Tibial nerve (tissue), 3 donors: ENCODE data around the gene LCLAT1.

Source experiments
- POLR2A ChIP-seq, 2 donors: fragments of 450-650 bp; IDR thresholded peaks; one replicate each; pipeline ENCODE4 v1.6.1; 2017; ENCODE audit warnings: antibody characterized with exemption in 2 of 2, mild to moderate bottlenecking in 2 of 2, moderate library complexity in 2 of 2
- TF ChIP-seq, protein P1 (sequence below), 5 experiments: fragments of 200-600 bp in 3 of 5; fragments of 450-650 bp in 2 of 5; sonication (generic) in 3 of 5; IDR thresholded peaks; one replicate each; pipeline ENCODE4 v1.5.1; 2016 to 2019; ENCODE audit warnings: antibody characterized with exemption in 5 of 5, mild to moderate bottlenecking in 3 of 5, moderate library complexity in 2 of 5

GRCh38 chr2:30443081-30443480, 4.0 kb upstream of the LCLAT1 start:
- TF ChIP-seq POLR2A (IDR thresholded peaks at IDR 0.05) = no peak
- TF ChIP-seq, protein P1, sequence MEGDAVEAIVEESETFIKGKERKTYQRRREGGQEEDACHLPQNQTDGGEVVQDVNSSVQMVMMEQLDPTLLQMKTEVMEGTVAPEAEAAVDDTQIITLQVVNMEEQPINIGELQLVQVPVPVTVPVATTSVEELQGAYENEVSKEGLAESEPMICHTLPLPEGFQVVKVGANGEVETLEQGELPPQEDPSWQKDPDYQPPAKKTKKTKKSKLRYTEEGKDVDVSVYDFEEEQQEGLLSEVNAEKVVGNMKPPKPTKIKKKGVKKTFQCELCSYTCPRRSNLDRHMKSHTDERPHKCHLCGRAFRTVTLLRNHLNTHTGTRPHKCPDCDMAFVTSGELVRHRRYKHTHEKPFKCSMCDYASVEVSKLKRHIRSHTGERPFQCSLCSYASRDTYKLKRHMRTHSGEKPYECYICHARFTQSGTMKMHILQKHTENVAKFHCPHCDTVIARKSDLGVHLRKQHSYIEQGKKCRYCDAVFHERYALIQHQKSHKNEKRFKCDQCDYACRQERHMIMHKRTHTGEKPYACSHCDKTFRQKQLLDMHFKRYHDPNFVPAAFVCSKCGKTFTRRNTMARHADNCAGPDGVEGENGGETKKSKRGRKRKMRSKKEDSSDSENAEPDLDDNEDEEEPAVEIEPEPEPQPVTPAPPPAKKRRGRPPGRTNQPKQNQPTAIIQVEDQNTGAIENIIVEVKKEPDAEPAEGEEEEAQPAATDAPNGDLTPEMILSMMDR (IDR thresholded peaks at IDR 0.05) = no peak
